NT2/D1 (cell line): Measurements from ENCODE around the gene CDH20.

Source experiments
- SUZ12 ChIP-seq: IDR thresholded peaks from 2 replicates; pipeline ENCODE4 v1.6.1; 2011; ENCODE audit not compliant: insufficient read length, insufficient read depth; ENCODE audit errors: extremely low read depth
- ZNF274 ChIP-seq: IDR thresholded peaks from 2 replicates; pipeline ENCODE4 v1.6.1; 2011; ENCODE audit warnings: mild to moderate bottlenecking, low read depth, low read length

GRCh38 chr18:61459896-61460648, 126.8 kb downstream of the CDH20 start:
- TF ChIP-seq SUZ12: no peak
- no peak for TF ChIP-seq ZNF274
